B cell (primary cell): Measurements from ENCODE around the gene BBOX1. TPM values are rescaled to one million over a fixed set of nuclear protein-coding genes. Genes with fewer than 3 reads are reported as not detected.
"Not testable (repeated sequence)": the region's sequence is repeated elsewhere in the genome, so short reads cannot be mapped to it uniquely, and the experiment has no call there.

Experiments
- ATAC-seq: fragments of 200-7000 bp; cut with Tn5 transposase; one replicate; pipeline ENCODE4 v1.10.0; 2021; ENCODE audit warnings: low read depth, mild to moderate bottlenecking, moderate number of reproducible peaks, moderate library complexity
- CTCF ChIA-PET: fragments of 350-600 bp; sonication (Branson Sonifier 250); formaldehyde crosslinking; loops from one replicate; lab custom pipeline; 2021; ENCODE audit warnings: antibody characterized with exemption, inconsistent platforms; lab: Charles Lee
- POLR2A ChIA-PET: fragments of 350-600 bp; sonication (Branson Sonifier 250); formaldehyde crosslinking; loops from one replicate; lab custom pipeline; 2021; ENCODE audit warnings: antibody characterized with exemption; lab: Charles Lee
- DNase-seq: peaks from one replicate; pipeline ENCODE4 v3.0.0; 2013
- H2AFZ ChIP-seq: 2 replicates; pipeline ENCODE4 v1.6.1; 2012; ENCODE audit warnings: mild to moderate bottlenecking, low read depth, low read length; ENCODE audit not compliant: insufficient read depth, poor library complexity, severe bottlenecking
- H3K27ac ChIP-seq, 2 donors: 1 replicate in 1 of 2; 2 replicates in 1 of 2; pipeline ENCODE4 v1.5.1; 2012 to 2013; ENCODE audit warnings: low read length in 2 of 2, mild to moderate bottlenecking in 2 of 2, moderate library complexity in 1 of 2
- H3K27me3 ChIP-seq, 4 experiments: fragments of 200-600 bp in 1 of 4; sonication (generic) in 1 of 4; replicated peaks in 1 of 4; 1 replicate in 2 of 4; 2 replicates in 2 of 4; pipeline versions ENCODE4 v1.6.1 to v1.7.0; 2013 to 2016; ENCODE audit warnings: low read length in 3 of 4, mild to moderate bottlenecking in 2 of 4, mixed read lengths in 1 of 4, moderate library complexity in 1 of 4; ENCODE audit not compliant: insufficient read depth in 4 of 4, control insufficient read depth in 3 of 4; ENCODE audit errors: control extremely low read depth in 1 of 4
- H3K36me3 ChIP-seq, 2 experiments: replicated peaks in 1 of 2; 1 replicate in 1 of 2; 2 replicates in 1 of 2; pipeline versions ENCODE4 v1.6.1 to v1.7.1; 2013; ENCODE audit warnings: low read length in 1 of 2; ENCODE audit not compliant: insufficient read depth in 2 of 2, control insufficient read depth in 1 of 2; ENCODE audit errors: control extremely low read depth in 1 of 2, extremely low read depth in 1 of 2
- H3K4me1 ChIP-seq, 2 donors: fragments of 200-600 bp in 1 of 2; sonication (generic) in 1 of 2; 1 replicate in 1 of 2; 2 replicates in 1 of 2; pipeline versions ENCODE4 v1.5.1 to v1.6.1; 2013 to 2017; ENCODE audit warnings: low read length in 2 of 2; ENCODE audit not compliant: control insufficient read depth in 2 of 2, insufficient read depth in 2 of 2
- H3K4me2 ChIP-seq: replicated peaks from 2 replicates; pipeline ENCODE3; 2012; ENCODE audit warnings: mild to moderate bottlenecking, low read depth, low read length; ENCODE audit not compliant: poor library complexity, severe bottlenecking
- H3K4me3 ChIP-seq, 5 experiments: fragments of 200-600 bp in 1 of 5; sonication (generic) in 1 of 5; 1 replicate in 3 of 5; 2 replicates in 2 of 5; pipeline versions ENCODE4 v1.5.1 to v1.7.0; 2011 to 2016; ENCODE audit warnings: low read length in 4 of 5, mild to moderate bottlenecking in 4 of 5, low read depth in 2 of 5, control low read depth in 1 of 5, moderate library complexity in 1 of 5; ENCODE audit not compliant: insufficient read depth in 1 of 5; ENCODE audit errors: control extremely low read depth in 1 of 5, extremely low read depth in 1 of 5
- H3K79me2 ChIP-seq: fragments of 200-600 bp; sonication (generic); one replicate; pipeline ENCODE4 v1.6.0; 2016; ENCODE audit warnings: low read length; ENCODE audit not compliant: control insufficient read depth, insufficient read depth
- H3K9ac ChIP-seq: fragments of 200-600 bp; sonication (generic); 2 replicates; pipeline ENCODE4 v1.6.1; 2017; ENCODE audit warnings: mild to moderate bottlenecking, low read length, moderate library complexity
- H3K9me3 ChIP-seq, 3 donors: one replicate each; pipeline versions ENCODE4 v1.6.1 to v1.7.1; 2013; ENCODE audit warnings: low read length in 2 of 3; ENCODE audit not compliant: control insufficient read depth in 2 of 3, insufficient read depth in 1 of 3; ENCODE audit errors: control extremely low read depth in 1 of 3
- H4K20me1 ChIP-seq: 2 replicates; pipeline ENCODE4 v1.6.0; 2012; ENCODE audit warnings: mild to moderate bottlenecking, low read length; ENCODE audit not compliant: insufficient read depth, control insufficient read depth, poor library complexity, severe bottlenecking
- H3K27ac Mint-ChIP-seq: one replicate; pipeline ENCODE4 v1.8.0; 2021; ENCODE audit warnings: mixed read lengths
- H3K27me3 Mint-ChIP-seq: one replicate; pipeline ENCODE4 v1.8.0; 2021; ENCODE audit warnings: mixed read lengths
- H3K4me1 Mint-ChIP-seq: one replicate; pipeline ENCODE4 v1.8.0; 2021; ENCODE audit warnings: mixed read lengths
- H3K4me3 Mint-ChIP-seq: one replicate; pipeline ENCODE4 v1.8.0; 2021; ENCODE audit warnings: mixed read lengths
- H3K9me3 Mint-ChIP-seq: one replicate; pipeline ENCODE4 v1.8.0; 2022; ENCODE audit warnings: mixed read lengths; ENCODE audit not compliant: insufficient read depth
- EZH2 ChIP-seq: IDR thresholded peaks from 2 replicates; pipeline ENCODE4 v1.6.1; 2012; ENCODE audit warnings: borderline replicate concordance, low read depth, mild to moderate bottlenecking, moderate library complexity, low read length; ENCODE audit not compliant: insufficient read depth, poor library complexity, severe bottlenecking
- WGBS: methylation state at CpG from one replicate; pipeline ENCODE4 v1.1.5; 2013; ENCODE audit warnings: missing lambda C conversion rate; ENCODE audit not compliant: insufficient coverage; 5-methylcytosine and 5-hydroxymethylcytosine counted together
- intact Hi-C: fragments of 100-400 bp; cut with micrococcal nuclease; formaldehyde crosslinking; loops from one replicate; pipeline ENCODE4 v1.10.0; 2022
- polyA plus RNA-seq: library from polyadenylated mRNA; depleted of rRNA; stranded (reverse); fragments of >200 nt; gene quantifications from 2 replicates; pipeline ENCODE4 v1.2.3, GENCODE V29; 2012
- total RNA-seq, 2 donors: library from RNA; stranded (reverse); fragments of 120-200 nt in 1 of 2; gene quantifications; 1 replicate in 1 of 2; 2 replicates in 1 of 2; pipeline versions ENCODE4 v1.2.3 to v1.2.4, GENCODE V29; 2013 to 2022
- TF ChIP-seq, protein P1 (sequence below): fragments of 200-600 bp; IDR thresholded peaks from one replicate; pipeline ENCODE4 v1.8.0; 2022; ENCODE audit warnings: antibody characterized with exemption, mild to moderate bottlenecking

Gene BBOX1
- total and polyA plus RNA-seq, 2 donors (not counting 1 experiment from before 2014, with no cell fraction given) = not detected

DNA sequence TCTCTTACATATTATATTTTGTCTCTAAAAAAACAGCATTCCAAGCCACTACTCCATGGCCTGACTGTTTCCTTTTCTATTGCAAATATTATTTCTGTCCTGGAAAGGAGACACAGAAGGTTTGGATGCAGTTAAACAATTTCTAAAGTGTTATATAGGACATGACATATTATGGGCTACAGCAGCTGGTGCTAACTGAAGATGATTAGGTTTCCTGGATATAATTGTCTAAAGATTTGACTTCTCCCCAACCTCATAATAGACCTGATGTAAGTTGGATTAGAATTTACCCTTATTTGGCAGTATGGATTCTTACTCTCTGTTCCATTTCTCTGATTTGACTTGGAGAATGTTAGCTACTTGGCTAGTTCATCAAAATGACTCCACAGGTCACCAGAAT is 90.2 kb downstream of the BBOX1 start:
- Histone ChIP-seq H2AFZ (no peak overlapping the region), H3K4me3 (no peak overlapping the region), H3K27ac (no peak overlapping the region), H3K79me2 (no peaks in the 10 kb centered on the region), H3K27me3 (no peaks in the 10 kb centered on the region), H3K36me3 (no peaks in the 10 kb centered on the region), H4K20me1 (no peaks in the 10 kb centered on the region), H3K9ac (no peak overlapping the region), H3K9me3 (peaks cover 0 to 4% (median 0%) of the 10 kb centered on the region in 3 donors), H3K4me2 (no peak overlapping the region), H3K4me1 (no peaks in the 10 kb centered on the region)
- no peaks in the 10 kb centered on the region for H3K27me3 Mint-ChIP-seq
- no peak for ATAC-seq
- peaks cover 11% of the 10 kb centered on the region for H3K9me3 Mint-ChIP-seq
- no peak overlapping the region for H3K4me3 Mint-ChIP-seq
- no peak for TF ChIP-seq EZH2
- TF ChIP-seq, protein P1, sequence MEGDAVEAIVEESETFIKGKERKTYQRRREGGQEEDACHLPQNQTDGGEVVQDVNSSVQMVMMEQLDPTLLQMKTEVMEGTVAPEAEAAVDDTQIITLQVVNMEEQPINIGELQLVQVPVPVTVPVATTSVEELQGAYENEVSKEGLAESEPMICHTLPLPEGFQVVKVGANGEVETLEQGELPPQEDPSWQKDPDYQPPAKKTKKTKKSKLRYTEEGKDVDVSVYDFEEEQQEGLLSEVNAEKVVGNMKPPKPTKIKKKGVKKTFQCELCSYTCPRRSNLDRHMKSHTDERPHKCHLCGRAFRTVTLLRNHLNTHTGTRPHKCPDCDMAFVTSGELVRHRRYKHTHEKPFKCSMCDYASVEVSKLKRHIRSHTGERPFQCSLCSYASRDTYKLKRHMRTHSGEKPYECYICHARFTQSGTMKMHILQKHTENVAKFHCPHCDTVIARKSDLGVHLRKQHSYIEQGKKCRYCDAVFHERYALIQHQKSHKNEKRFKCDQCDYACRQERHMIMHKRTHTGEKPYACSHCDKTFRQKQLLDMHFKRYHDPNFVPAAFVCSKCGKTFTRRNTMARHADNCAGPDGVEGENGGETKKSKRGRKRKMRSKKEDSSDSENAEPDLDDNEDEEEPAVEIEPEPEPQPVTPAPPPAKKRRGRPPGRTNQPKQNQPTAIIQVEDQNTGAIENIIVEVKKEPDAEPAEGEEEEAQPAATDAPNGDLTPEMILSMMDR = no peak
- H3K4me1 Mint-ChIP-seq = no peaks in the 10 kb centered on the region
- H3K27ac Mint-ChIP-seq = no peak overlapping the region
- ChIA-PET POLR2A (no interaction called here), CTCF (no interaction called here)
- intact Hi-C loops = no loop called here
- no peak for DNase-seq

DNA sequence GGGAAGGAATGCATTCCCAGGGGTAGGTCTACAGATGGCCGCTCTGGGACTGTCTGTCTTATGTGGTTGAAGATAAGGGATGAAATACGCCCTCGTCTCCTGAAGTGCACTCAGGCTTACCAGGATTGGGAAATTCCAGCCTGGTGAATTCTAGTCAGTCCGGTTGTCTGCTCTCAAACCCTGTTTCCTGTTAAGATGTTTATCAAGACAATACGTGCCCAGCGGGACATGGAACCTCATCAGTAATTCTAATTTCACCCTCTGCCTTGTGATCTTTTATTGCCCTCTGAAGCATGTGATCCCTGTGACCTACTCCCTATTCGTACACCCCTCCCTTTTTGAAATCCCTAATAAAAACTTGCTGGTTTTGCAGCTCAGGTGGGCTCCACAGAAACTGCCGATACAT is 95.3 kb downstream of the BBOX1 start:
- H4K20me1 ChIP-seq, DNase-seq, H2AFZ ChIP-seq, H3K9ac ChIP-seq, intact Hi-C loops, H3K79me2 ChIP-seq, H3K9me3 ChIP-seq, H3K27me3 ChIP-seq, CTCF ChIA-PET, ATAC-seq, H3K4me1 ChIP-seq, H3K27ac Mint-ChIP-seq, H3K27ac ChIP-seq, H3K4me3 ChIP-seq, POLR2A ChIA-PET, H3K27me3 Mint-ChIP-seq, H3K36me3 ChIP-seq, H3K4me3 Mint-ChIP-seq, H3K4me1 Mint-ChIP-seq, H3K4me2 ChIP-seq: not testable (repeated sequence)
- WGBS = 91% methylated on average over 5 of the region's 8 CpGs
- peaks cover 14% of the 10 kb centered on the region for H3K9me3 Mint-ChIP-seq
